ENCODE data around the gene TRA2A. TPM values are rescaled to one million over a fixed set of nuclear protein-coding genes. Genes with fewer than 3 reads are reported as not detected.

Gene TRA2A
- total and polyA plus RNA-seq, 10 of the 15 experiments (the other 5 are each of a cell fraction or from before 2014, with no cell fraction given): 25.0 to 224 (median 91.3) TPM

DNA sequence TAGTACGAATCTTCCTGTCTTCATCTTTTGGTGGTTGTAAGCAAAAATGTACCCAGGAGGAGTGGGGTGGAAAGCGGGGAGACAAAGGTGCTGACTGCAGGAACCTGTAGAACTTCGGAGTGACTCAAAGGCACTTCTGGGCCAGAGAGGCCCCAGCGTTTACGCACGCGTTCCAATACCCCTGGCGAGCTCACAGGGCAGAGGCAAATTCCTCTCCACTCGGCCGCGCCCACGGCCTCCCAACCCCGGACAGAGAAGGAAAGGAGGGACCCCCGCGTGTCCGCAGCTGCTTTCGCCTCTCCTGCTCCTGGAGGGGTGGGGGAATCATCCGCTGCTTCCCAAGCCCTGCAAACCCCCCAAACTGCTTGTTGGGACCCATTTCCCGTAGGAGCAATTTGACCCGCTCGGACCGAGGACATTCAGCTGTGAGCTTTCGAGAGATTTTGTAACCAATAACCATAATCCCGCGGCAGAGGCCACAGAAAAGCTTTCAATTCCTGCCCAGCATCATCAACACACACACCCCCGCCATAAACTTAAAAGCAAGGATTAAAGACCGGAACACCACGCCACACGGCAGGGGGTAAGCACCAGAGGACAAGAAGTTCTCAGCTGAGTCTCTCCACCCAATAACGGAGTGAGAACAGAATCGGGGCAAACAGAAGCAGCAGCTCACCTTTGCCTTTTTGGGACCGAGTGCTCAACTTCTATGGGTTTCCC lies 63.8 kb downstream of the TRA2A start (continued):
- TF ChIP-seq USF2 (IDR thresholded peaks at IDR 0.05; ENCODE audit: borderline replicate concordance, low read depth, low read length): no peak
- 0 out of 2 replicates have a peak, but pooled peaks have one; percentile 54 for TF ChIP-seq PAX5 (IDR thresholded peaks at IDR 0.05; ENCODE audit: borderline replicate concordance, low read depth, low read length)
- TF ChIP-seq RFX5 (IDR thresholded peaks at IDR 0.05; ENCODE audit: low read depth, low read length): no peak
- no peak; the same call in 1 of the 2 replicates for TF ChIP-seq POLR2A (IDR thresholded peaks at IDR 0.05; ENCODE audit: low read depth, low read length)
- no peak for TF ChIP-seq KLF5 (IDR thresholded peaks at IDR 0.05; ENCODE audit: partially characterized antibody)
- no peak for TF ChIP-seq ZNF687 (IDR thresholded peaks at IDR 0.05)
- 0 out of 2 replicates have a peak, but pooled peaks have one; percentile 24 for TF ChIP-seq GATAD2B (conservative IDR thresholded peaks at IDR 0.05; ENCODE audit: low read depth)
- TF ChIP-seq POU2F2 (IDR thresholded peaks at IDR 0.05; ENCODE audit: borderline replicate concordance, low read depth, low read length): no peak
- TF ChIP-seq CHD1 (IDR thresholded peaks at IDR 0.05; ENCODE audit: low read depth, low read length): no peak
- peak; percentile 58 for TF ChIP-seq IKZF1 (conservative IDR thresholded peaks at IDR 0.05)
- TF ChIP-seq IRF4 (IDR thresholded peaks at IDR 0.05; ENCODE audit: low read depth, low read length): no peak
- TF ChIP-seq IKZF2 (IDR thresholded peaks at IDR 0.05): no peak
- TF ChIP-seq EP300 (IDR thresholded peaks at IDR 0.05; ENCODE audit: borderline replicate concordance in 1 of 2, control insufficient read depth in 1 of 2, low read depth in 2 of 2, low read length in 2 of 2): no peak
- no peak for TF ChIP-seq NKRF (conservative IDR thresholded peaks at IDR 0.05)
- no peak for TF ChIP-seq SP1 (IDR thresholded peaks at IDR 0.05; ENCODE audit: low read depth, low read length)
- TF ChIP-seq E2F8 (IDR thresholded peaks at IDR 0.05; ENCODE audit: low read depth, partially characterized antibody): no peak
- no peak for TF ChIP-seq RB1 (IDR thresholded peaks at IDR 0.05; ENCODE audit: borderline replicate concordance)
- TF ChIP-seq ZNF274 (IDR thresholded peaks at IDR 0.05; ENCODE audit: insufficient read depth, insufficient read length): no peak
- no peak for TF ChIP-seq KAT2A (conservative IDR thresholded peaks at IDR 0.05; ENCODE audit: control insufficient read depth, low read depth, low read length)
- TF ChIP-seq CREB1 (IDR thresholded peaks at IDR 0.05; ENCODE audit: low read depth): peak; percentile 46
- TF ChIP-seq KDM1A (IDR thresholded peaks at IDR 0.05; ENCODE audit: borderline replicate concordance): no peak
- 0 out of 2 replicates have a peak, but pooled peaks have one; percentile 11 for TF ChIP-seq EED (IDR thresholded peaks at IDR 0.05; ENCODE audit: low read depth)

All from GM12878 (cell line).